ENCODE measurements around the gene RBM22. TPM values are rescaled to one million over a fixed set of nuclear protein-coding genes. Genes with fewer than 3 reads are reported as not detected.

The RBM22 gene
- total RNA-seq, 1 experiment from 2014 or later: 35.8 TPM

Other genes starting within 250 kb of the RBM22 start
- 18.8 and 26.6 TPM in 2 replicates for gene NDST1, start 192.9 kb downstream of the RBM22 start, total RNA-seq (2014; rRNA removed; shearing (Covaris generic))
- gene SYNPO, start 60.4 kb downstream of the RBM22 start, total RNA-seq (2014; rRNA removed; shearing (Covaris generic)): 4.3 and 7.1 TPM in 2 replicates
- not detected in 2 replicates for gene MYOZ3, start 39.8 kb downstream of the RBM22 start, total RNA-seq (2014; rRNA removed; shearing (Covaris generic))
- gene DCTN4, start 58.0 kb upstream of the RBM22 start, total RNA-seq (2014; rRNA removed; shearing (Covaris generic)): 39.6 and 47.8 TPM in 2 replicates
- 47.6 and 53.9 TPM in 2 replicates for gene SMIM3, start 77.7 kb upstream of the RBM22 start, total RNA-seq (2014; rRNA removed; shearing (Covaris generic))
- not detected in 2 replicates for gene IRGM, start 145.5 kb upstream of the RBM22 start, total RNA-seq (2014; rRNA removed; shearing (Covaris generic))
- gene ZNF300, start 203.9 kb upstream of the RBM22 start, total RNA-seq (2014; rRNA removed; shearing (Covaris generic)): 4.3 and 5.7 TPM in 2 replicates